Measurements from ENCODE around the gene CDH4.

- TF ChIP-seq ZNF292 (tag by site-specific recombination; IDR thresholded peaks at IDR 0.05; ENCODE audit: borderline replicate concordance, low read depth) (no peak), CTCF (tag by site-specific recombination; IDR thresholded peaks at IDR 0.05) (no peak), FEZF1 (tag by site-specific recombination; IDR thresholded peaks at IDR 0.05) (no peak), ZNF157 (tag by site-specific recombination; IDR thresholded peaks at IDR 0.05) (no peak), ZNF274 (IDR thresholded peaks at IDR 0.05; ENCODE audit: low read length) (no peak), ZNF274 (tag by site-specific recombination; IDR thresholded peaks at IDR 0.05; ENCODE audit: borderline replicate concordance) (no peak)
These were observed 697.3 kb downstream of the CDH4 start for GRCh38 chr20:61949363-61949713.
